ENCODE measurements around the gene ZNF394. TPM values are rescaled to one million over a fixed set of nuclear protein-coding genes. Genes with fewer than 3 reads are reported as not detected.

ZNF394 gene
- total and polyA plus RNA-seq, 2 of the 4 experiments (the other 2 are of a cell fraction) = 10.9 to 24.7 TPM

GRCh38 chr7:99500637-99501009 is 542 bp upstream of the ZNF394 start:
- Histone ChIP-seq H4K20me1 (ENCODE audit: insufficient read depth, low read length) (peaks cover 11% of the 10 kb centered on the region; the same call in 1 of the 2 replicates), H3K4me2 (ENCODE audit: low read depth, low read length) (peak overlapping the region; percentile 29), H3K27ac (ENCODE audit: insufficient read depth, low read length) (no peak overlapping the region), H4K5ac (ENCODE audit: low read depth, low read length) (peak overlapping the region; percentile 39), H3K4me3 (ENCODE audit: insufficient read depth, low read depth, low read length) (peak overlapping the region; percentile 57), H2AK9ac (replicated peaks; ENCODE audit: low read depth, low read length, poor library complexity) (peak overlapping the region; percentile 95), H3K14ac (replicated peaks; ENCODE audit: low read depth, low read length) (peak overlapping the region; percentile 70), H3K9me3 (ENCODE audit: control insufficient read depth, insufficient read depth, low read length) (no peaks in the 10 kb centered on the region), H3K18ac (ENCODE audit: low read depth, low read length) (no peak overlapping the region), H3K27me3 (ENCODE audit: control insufficient read depth, insufficient read depth, low read length) (no peaks in the 10 kb centered on the region), H2AK5ac (ENCODE audit: low read depth, low read length) (peak overlapping the region; percentile 42), H2BK15ac (ENCODE audit: low read depth, low read length) (no peak overlapping the region), H4K8ac (ENCODE audit: low read depth in 2 of 2, low read length in 2 of 2) (peak overlapping the region; percentile 13 to 91; a peak in 2 of 4 replicates), H3K56ac (ENCODE audit: extremely low read depth, insufficient read depth, low read length) (0 out of 2 replicates have a peak overlapping the region, but pooled peaks have one; percentile 38), H2BK5ac (ENCODE audit: low read depth, low read length, poor library complexity, severe bottlenecking) (peak overlapping the region; percentile 34), H3K4me1 (ENCODE audit: control insufficient read depth, insufficient read depth, low read length) (peaks cover 3% of the 10 kb centered on the region), H3K36me3 (ENCODE audit: control insufficient read depth, insufficient read depth, low read length) (peaks cover 10% of the 10 kb centered on the region), H4K91ac (ENCODE audit: insufficient read depth, low read depth, low read length) (no peak overlapping the region), H2AFZ (replicated peaks; ENCODE audit: low read length, poor library complexity) (peak overlapping the region; percentile 97), H3K9ac (ENCODE audit: low read depth, low read length) (peak overlapping the region; percentile 68), H2BK120ac (ENCODE audit: low read depth, low read length) (no peak overlapping the region), H3K9me1 (ENCODE audit: insufficient read depth, low read length) (0 out of 2 replicates have a peak, but pooled peaks cover 4% of the 10 kb centered on the region), H2BK20ac (ENCODE audit: low read depth, low read length) (no peak overlapping the region), H3K4ac (ENCODE audit: low read depth, low read length) (peak overlapping the region; percentile 19), H3K23ac (ENCODE audit: low read depth, low read length) (peak overlapping the region; percentile 64; the same call in 1 of the 2 replicates), H3K79me1 (ENCODE audit: low read depth in 1 of 2, low read length in 2 of 2) (peaks cover 10 to 40% of the 10 kb centered on the region in 2 experiments)
- DNase-seq (no peak), ATAC-seq (ENCODE audit: low read depth) (no peak)
- ChIA-PET CTCF (interaction anchor here (0.6 to 0.7 kb wide), 2 partner anchors 23 to 578 kb away, joined by 3 read pairs; no protein-coding TSS in a partner anchor), POLR2A (ENCODE audit: unreplicated experiment) (no interaction called here)
- TF ChIP-seq MAFK (IDR thresholded peaks at IDR 0.05; ENCODE audit: low read depth, low read length) (no peak), RAD21 (IDR thresholded peaks at IDR 0.05; ENCODE audit: low read length) (no peak), MAZ (IDR thresholded peaks at IDR 0.05; ENCODE audit: borderline replicate concordance, low read depth, low read length) (no peak), NFE2L2 (IDR thresholded peaks at IDR 0.05; ENCODE audit: low read depth, low read length) (no peak), BHLHE40 (IDR thresholded peaks at IDR 0.05; ENCODE audit: low read depth, low read length) (no peak), USF2 (IDR thresholded peaks at IDR 0.05; ENCODE audit: low read depth, low read length) (no peak), SMC3 (IDR thresholded peaks at IDR 0.05; ENCODE audit: low read depth, low read length) (no peak), RCOR1 (IDR thresholded peaks at IDR 0.05; ENCODE audit: insufficient replicate concordance, low read length) (no peak), RFX5 (IDR thresholded peaks at IDR 0.05; ENCODE audit: low read depth, low read length) (no peak), CHD1 (IDR thresholded peaks at IDR 0.05; ENCODE audit: low read depth, low read length) (no peak), MXI1 (IDR thresholded peaks at IDR 0.05; ENCODE audit: borderline replicate concordance, low read depth, low read length) (no peak), POLR2A (IDR thresholded peaks at IDR 0.05; ENCODE audit: low read depth, low read length) (no peak), CTCF (conservative IDR thresholded peaks at IDR 0.05; ENCODE audit: low read depth, low read length) (no peak), FOS (IDR thresholded peaks at IDR 0.05; ENCODE audit: low read depth, low read length) (no peak)
- dilution Hi-C loops (cut with HindIII; ENCODE audit: low sequenced_read_pairs, unreplicated experiment) (no loop called here), in situ Hi-C loops (cut with MboI; ENCODE audit: low sequenced_read_pairs) (no loop called here), intact Hi-C loops (cut with micrococcal nuclease) (loop anchor here (1.0 kb wide), 1 partner anchor 28 kb away; the partner anchor contains the start of gene ZNF789)
- WGBS, 2 experiments (ENCODE audit: extremely low coverage in 2 of 2, insufficient read length in 1 of 2) = no CpG with 5 or more reads among the region's 16 CpGs
- BruUV-seq (replicated peaks) = no TSS peak
